IMR-90 (cell line): ENCODE results near the gene DMAC2. TPM values are rescaled to one million over a fixed set of nuclear protein-coding genes. Genes with fewer than 3 reads are reported as not detected.

Source experiments
- ATAC-seq: fragments of 200-7000 bp; cut with Tn5 transposase; 2 replicates; pipeline ENCODE4 v1.9.1; 2020; ENCODE audit warnings: low read depth, mild to moderate bottlenecking, moderate library complexity
- BruUV-seq: library from RNA; stranded (reverse); fragments of 400-500 nt; replicated peaks from 2 replicates; lab custom pipeline; 2021; lab: Mats Ljungman, UMichigan
- CTCF ChIA-PET: fragments of 300-600 bp; formaldehyde crosslinking; extraction: SDS; loops from one replicate; lab custom pipeline; 2021; ENCODE audit warnings: antibody characterized with exemption; lab: Yijun Ruan, JAX
- POLR2A ChIA-PET: fragments of 300-600 bp; sonication (Branson Sonifier 250); formaldehyde crosslinking; loops from one replicate; lab custom pipeline; 2022; ENCODE audit warnings: antibody characterized with exemption; ENCODE audit not compliant: unreplicated experiment; lab: Charles Lee
- DNase-seq: peaks from one replicate; pipeline ENCODE4 v3.0.0; 2013
- H2AFZ ChIP-seq: replicated peaks from 2 replicates; pipeline ENCODE3; 2013; ENCODE audit warnings: low read length, mild to moderate bottlenecking; ENCODE audit not compliant: poor library complexity
- H2AK5ac ChIP-seq: 2 replicates; pipeline ENCODE4 v1.6.1; 2013; ENCODE audit warnings: low read depth, low read length, inconsistent platforms
- H2AK9ac ChIP-seq: replicated peaks from 2 replicates; pipeline ENCODE3; 2013; ENCODE audit warnings: mild to moderate bottlenecking, low read depth, low read length, moderate library complexity; ENCODE audit not compliant: poor library complexity
- H2BK120ac ChIP-seq: 2 replicates; pipeline ENCODE4 v1.6.1; 2013; ENCODE audit warnings: low read depth, low read length, inconsistent platforms
- H2BK15ac ChIP-seq: 3 replicates; pipeline ENCODE4 v1.6.1; 2013; ENCODE audit warnings: low read depth, low read length, inconsistent platforms
- H2BK20ac ChIP-seq: 2 replicates; pipeline ENCODE4 v1.6.1; 2013; ENCODE audit warnings: low read depth, mild to moderate bottlenecking, inconsistent platforms, low read length, moderate library complexity
- H2BK5ac ChIP-seq: 2 replicates; pipeline ENCODE4 v1.6.1; 2013; ENCODE audit warnings: mild to moderate bottlenecking, low read depth, low read length, inconsistent platforms; ENCODE audit not compliant: poor library complexity, severe bottlenecking
- H3K14ac ChIP-seq: replicated peaks from 2 replicates; pipeline ENCODE4 v1.6.1; 2013; ENCODE audit warnings: low read depth, low read length, inconsistent platforms
- H3K18ac ChIP-seq: 2 replicates; pipeline ENCODE4 v1.6.1; 2013; ENCODE audit warnings: low read depth, low read length, control low read depth
- H3K23ac ChIP-seq: 2 replicates; pipeline ENCODE4 v1.6.1; 2013; ENCODE audit warnings: low read depth, low read length, inconsistent platforms
- H3K27ac ChIP-seq: 2 replicates; pipeline ENCODE4 v1.5.1; 2013; ENCODE audit warnings: mild to moderate bottlenecking, control low read depth, low read length; ENCODE audit not compliant: insufficient read depth
- H3K27me3 ChIP-seq: 2 replicates; pipeline ENCODE4 v1.6.1; 2013; ENCODE audit warnings: low read length; ENCODE audit not compliant: control insufficient read depth, insufficient read depth
- H3K36me3 ChIP-seq: 2 replicates; pipeline ENCODE4 v1.6.1; 2013; ENCODE audit warnings: low read length, mixed read lengths; ENCODE audit not compliant: control insufficient read depth, insufficient read depth
- H3K4ac ChIP-seq: 2 replicates; pipeline ENCODE4 v1.6.1; 2013; ENCODE audit warnings: low read depth, low read length, inconsistent platforms
- H3K4me1 ChIP-seq: 2 replicates; pipeline ENCODE4 v1.6.1; 2013; ENCODE audit warnings: low read length, mixed read lengths; ENCODE audit not compliant: control insufficient read depth, insufficient read depth
- H3K4me2 ChIP-seq: 2 replicates; pipeline ENCODE4 v1.6.1; 2013; ENCODE audit warnings: low read depth, mild to moderate bottlenecking, control low read depth, low read length, moderate library complexity
- H3K4me3 ChIP-seq: 2 replicates; pipeline ENCODE4 v1.5.1; 2013; ENCODE audit warnings: low read depth, mild to moderate bottlenecking, control low read depth, low read length, moderate library complexity; ENCODE audit not compliant: insufficient read depth
- H3K56ac ChIP-seq: 2 replicates; pipeline ENCODE4 v1.6.1; 2013; ENCODE audit warnings: low read length, inconsistent platforms; ENCODE audit not compliant: insufficient read depth; ENCODE audit errors: extremely low read depth
- H3K79me1 ChIP-seq, 2 experiments: 2 replicates each; pipeline ENCODE4 v1.6.1; 2013; ENCODE audit warnings: low read length in 2 of 2, inconsistent platforms in 1 of 2, low read depth in 1 of 2
- H3K9ac ChIP-seq: 2 replicates; pipeline ENCODE4 v1.6.1; 2013; ENCODE audit warnings: low read depth, low read length, control low read depth
- H3K9me1 ChIP-seq: 2 replicates; pipeline ENCODE4 v1.6.1; 2013; ENCODE audit warnings: low read length, inconsistent platforms; ENCODE audit not compliant: insufficient read depth
- H3K9me3 ChIP-seq: 2 replicates; pipeline ENCODE4 v1.6.1; 2013; ENCODE audit warnings: low read length; ENCODE audit not compliant: control insufficient read depth, insufficient read depth
- H4K20me1 ChIP-seq: 2 replicates; pipeline ENCODE4 v1.6.1; 2013; ENCODE audit warnings: low read length, inconsistent platforms; ENCODE audit not compliant: insufficient read depth
- H4K5ac ChIP-seq: 2 replicates; pipeline ENCODE4 v1.6.1; 2013; ENCODE audit warnings: mild to moderate bottlenecking, low read depth, low read length, control low read depth
- H4K8ac ChIP-seq, 2 experiments: 2 replicates each; pipeline ENCODE4 v1.6.1; 2013; ENCODE audit warnings: low read depth in 2 of 2, low read length in 2 of 2, control low read depth in 1 of 2, inconsistent platforms in 1 of 2
- H4K91ac ChIP-seq: 2 replicates; pipeline ENCODE4 v1.6.1; 2013; ENCODE audit warnings: low read depth, low read length, inconsistent platforms; ENCODE audit not compliant: insufficient read depth
- MAFK ChIP-seq: IDR thresholded peaks from 2 replicates; pipeline ENCODE4 v1.6.1; 2012; ENCODE audit warnings: low read depth, low read length, improper control_type of control experiment
- MAZ ChIP-seq: IDR thresholded peaks from 2 replicates; pipeline ENCODE4 v1.6.1; 2012; ENCODE audit warnings: low read depth, mild to moderate bottlenecking, low read length, improper control_type of control experiment, moderate library complexity, borderline replicate concordance
- MXI1 ChIP-seq: IDR thresholded peaks from 2 replicates; pipeline ENCODE4 v1.6.1; 2012; ENCODE audit warnings: low read depth, mild to moderate bottlenecking, low read length, moderate library complexity, borderline replicate concordance
- RCOR1 ChIP-seq: IDR thresholded peaks from 2 replicates; pipeline ENCODE4 v1.6.1; 2012; ENCODE audit warnings: mild to moderate bottlenecking, low read length, improper control_type of control experiment; ENCODE audit not compliant: insufficient replicate concordance
- SMC3 ChIP-seq: fragments of 150-350 bp; IDR thresholded peaks from 2 replicates; pipeline ENCODE4 v1.6.1; 2016; ENCODE audit warnings: low read depth, mild to moderate bottlenecking, antibody characterized with exemption, low read length, moderate library complexity
- dilution Hi-C: fragments of 300-500 bp; cut with HindIII; formaldehyde crosslinking; loops from one replicate; pipeline ENCODE4 v1.14.3; 2018; ENCODE audit warnings: low sequenced_read_pairs; ENCODE audit not compliant: unreplicated experiment
- in situ Hi-C: fragments of 300-500 bp; cut with MboI; formaldehyde crosslinking; loops from 3 replicates; pipeline ENCODE4 v1.14.3; 2019; ENCODE audit warnings: low sequenced_read_pairs, inconsistent platforms, mixed read lengths
- intact Hi-C: fragments of 100-400 bp; cut with micrococcal nuclease; formaldehyde crosslinking; loops from 2 replicates; pipeline ENCODE4 v1.10.0; 2022
- polyA plus RNA-seq, 3 experiments: library from polyadenylated mRNA; depleted of rRNA; stranded (reverse); fragments of >200 nt; gene quantifications; 2 replicates each; pipeline ENCODE4 v1.2.3, GENCODE V29; 2012; ENCODE audit warnings: low replicate concordance in 1 of 3
- total RNA-seq: library from RNA; depleted of rRNA; stranded (reverse); fragments of >200 nt; gene quantifications from 2 replicates; pipeline ENCODE4 v1.2.3, GENCODE V29; 2012
- TF ChIP-seq, protein P1 (sequence below): fragments of 150-350 bp; IDR thresholded peaks from 2 replicates; pipeline ENCODE4 v1.6.1; 2017; ENCODE audit warnings: mild to moderate bottlenecking, antibody characterized with exemption, low read length, low read depth

DMAC2 gene
- total and polyA plus RNA-seq, 2 of the 4 experiments (the other 2 are of a cell fraction): 52.5 to 72.2 TPM

DNA sequence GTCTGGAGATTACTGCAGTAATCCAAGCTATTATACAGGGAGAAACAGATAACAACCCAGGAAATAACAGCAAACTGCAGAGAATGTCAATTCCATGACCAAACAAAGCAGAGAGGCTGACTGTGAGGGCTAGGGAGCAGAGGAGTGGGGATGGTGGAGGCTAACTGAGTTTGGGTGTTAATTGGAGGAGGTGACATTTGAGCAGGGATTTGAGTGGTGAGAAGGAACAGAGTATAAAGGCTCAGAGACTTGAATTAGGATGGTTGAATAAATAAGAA is 3.1 kb downstream of the DMAC2 start:
- H3K9me3 ChIP-seq: no peaks in the 10 kb centered on the region
- no peak overlapping the region for H4K5ac ChIP-seq
- H3K9me1 ChIP-seq: no peaks in the 10 kb centered on the region; the same call in 1 of the 2 replicates
- no peak overlapping the region for H3K27ac ChIP-seq
- H4K20me1 ChIP-seq: no peaks in the 10 kb centered on the region
- no TSS peak for BruUV-seq
- no peak overlapping the region for H4K8ac ChIP-seq
- peaks cover 27% of the 10 kb centered on the region for H3K36me3 ChIP-seq
- ChIA-PET CTCF (no interaction called here), POLR2A (no interaction called here)
- H3K27me3 ChIP-seq: no peaks in the 10 kb centered on the region
- H4K91ac ChIP-seq: no peak overlapping the region
- no peak for ATAC-seq
- TF ChIP-seq RCOR1 (no peak), MAFK (no peak), SMC3 (no peak), MAZ (no peak), MXI1 (no peak)
- TF ChIP-seq, protein P1, sequence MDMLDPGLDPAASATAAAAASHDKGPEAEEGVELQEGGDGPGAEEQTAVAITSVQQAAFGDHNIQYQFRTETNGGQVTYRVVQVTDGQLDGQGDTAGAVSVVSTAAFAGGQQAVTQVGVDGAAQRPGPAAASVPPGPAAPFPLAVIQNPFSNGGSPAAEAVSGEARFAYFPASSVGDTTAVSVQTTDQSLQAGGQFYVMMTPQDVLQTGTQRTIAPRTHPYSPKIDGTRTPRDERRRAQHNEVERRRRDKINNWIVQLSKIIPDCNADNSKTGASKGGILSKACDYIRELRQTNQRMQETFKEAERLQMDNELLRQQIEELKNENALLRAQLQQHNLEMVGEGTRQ: no peak
- H3K9ac ChIP-seq: no peak overlapping the region
- H3K79me1 ChIP-seq: peaks cover 9 to 21% of the 10 kb centered on the region in 2 experiments
- H2BK5ac ChIP-seq: no peak overlapping the region
- intact Hi-C loops (no loop called here), in situ Hi-C loops (no loop called here), dilution Hi-C loops (no loop called here)
- H3K56ac ChIP-seq: no peak overlapping the region
- H2BK20ac ChIP-seq: no peak overlapping the region
- no peak for DNase-seq
- H2BK120ac ChIP-seq: no peak overlapping the region
- H3K4me2 ChIP-seq: no peak overlapping the region
- no peak overlapping the region for H2AK9ac ChIP-seq
- H3K18ac ChIP-seq: no peak overlapping the region
- H3K4me3 ChIP-seq: no peak overlapping the region
- H2AK5ac ChIP-seq: no peak overlapping the region
- H3K14ac ChIP-seq: no peak overlapping the region
- no peak overlapping the region for H3K23ac ChIP-seq
- no peak overlapping the region for H2AFZ ChIP-seq
- no peak overlapping the region for H3K4ac ChIP-seq
- no peaks in the 10 kb centered on the region; the same call in 1 of the 2 replicates for H3K4me1 ChIP-seq
- no peak overlapping the region for H2BK15ac ChIP-seq
